ENCODE measurements around the gene MDGA2. TPM values are rescaled to one million over a fixed set of nuclear protein-coding genes. Genes with fewer than 3 reads are reported as not detected.

The MDGA2 gene
- total and polyA plus RNA-seq, 2 of the 8 experiments (the other 6 are each of a cell fraction or from before 2014, with no cell fraction given): 0.11 to 0.69 TPM

- ChIA-PET CTCF (ENCODE audit: partially characterized antibody) (no interaction called here), POLR2A (ENCODE audit: partially characterized antibody) (no interaction called here)
- no peak overlapping the region for H3K4ac ChIP-seq (replicated peaks; ENCODE audit: insufficient read length, low read depth, low read length)
- no peak overlapping the region for H3K4me3 ChIP-seq (ENCODE audit: extremely low read depth in 1 of 4, insufficient read depth in 2 of 4, low read depth in 3 of 4, low read length in 4 of 4)
- DNase-seq (ENCODE audit: low read depth in 1 of 2, low spot score in 2 of 2) (no peak), FAIRE-seq (no peak)
- H2BK20ac ChIP-seq (ENCODE audit: low read length): no peak overlapping the region
- no peak overlapping the region for H3K23ac ChIP-seq (ENCODE audit: insufficient read length)
- TF ChIP-seq CTBP2 (IDR thresholded peaks at IDR 0.05; ENCODE audit: borderline replicate concordance, insufficient read depth, insufficient read length, low read length) (no peak), RNF2 (IDR thresholded peaks at IDR 0.05; ENCODE audit: borderline replicate concordance, low read depth, low read length, missing control alignments, poor library complexity, severe bottlenecking) (no peak), CBX8 (IDR thresholded peaks at IDR 0.05; ENCODE audit: borderline replicate concordance, low read depth, low read length) (no peak), SP4 (IDR thresholded peaks at IDR 0.05; ENCODE audit: low read length) (no peak)
- no peak overlapping the region for H4K5ac ChIP-seq (ENCODE audit: insufficient read length, low read depth, low read length)
- H3K36me3 ChIP-seq (ENCODE audit: control insufficient read depth in 2 of 4, insufficient read depth in 4 of 4, low read length in 3 of 4): no peaks in the 10 kb centered on the region
- H2BK12ac ChIP-seq (ENCODE audit: low read depth, low read length): no peak overlapping the region
- 80% methylated on average over 1 of the region's 1 CpG; no CpG with 5 or more reads in 1 of the 2 experiments for WGBS, 2 experiments (ENCODE audit: extremely low coverage in 1 of 2, insufficient coverage in 1 of 2, insufficient read length in 1 of 2, insufficient replicate concordance in 2 of 2, low coverage in 1 of 2, low lambda C conversion rate in 2 of 2, missing lambda C conversion rate in 1 of 2)
- H3K79me2 ChIP-seq (ENCODE audit: control insufficient read depth in 1 of 2, insufficient read depth in 2 of 2, low read length in 2 of 2): no peaks in the 10 kb centered on the region
- H3K27ac ChIP-seq (ENCODE audit: low read depth, low read length): no peak overlapping the region
- no peak overlapping the region for H3K18ac ChIP-seq (ENCODE audit: extremely low read depth, low read length)
- H3K4me2 ChIP-seq (ENCODE audit: insufficient read depth in 1 of 2, low read depth in 2 of 2, low read length in 2 of 2): no peak overlapping the region
- no peaks in the 10 kb centered on the region for H3K23me2 ChIP-seq (ENCODE audit: low read depth, low read length)
- H4K20me1 ChIP-seq (replicated peaks in 1 of 2; ENCODE audit: control insufficient read depth in 1 of 2, insufficient read depth in 2 of 2, low read length in 2 of 2): no peaks in the 10 kb centered on the region
- H3K79me1 ChIP-seq (ENCODE audit: low read depth, low read length): no peaks in the 10 kb centered on the region
- H3K9me3 ChIP-seq (ENCODE audit: insufficient read depth in 2 of 2, low read depth in 1 of 2, low read length in 1 of 2): no peaks in the 10 kb centered on the region
- no peak overlapping the region for H4K91ac ChIP-seq (replicated peaks; ENCODE audit: insufficient read length, low read length)
- no peak overlapping the region for H2AFZ ChIP-seq (ENCODE audit: low read length)
- H2BK5ac ChIP-seq (ENCODE audit: low read depth, low read length): no peak overlapping the region
- no peak overlapping the region for H2BK15ac ChIP-seq (ENCODE audit: low read length)
- no peak overlapping the region for H3K56ac ChIP-seq (replicated peaks; ENCODE audit: insufficient read length, low read depth, low read length)
- H3K14ac ChIP-seq (ENCODE audit: insufficient read length): no peak overlapping the region
- H4K8ac ChIP-seq (ENCODE audit: extremely low read depth, insufficient read depth, low read length): no peak overlapping the region
- H2BK120ac ChIP-seq (replicated peaks; ENCODE audit: low read depth, low read length): no peak overlapping the region
- H3K9ac ChIP-seq (replicated peaks in 1 of 4; ENCODE audit: extremely low read depth in 1 of 4, low read depth in 3 of 4, low read length in 3 of 4): no peak overlapping the region
- H2AK5ac ChIP-seq (ENCODE audit: low read depth, low read length): no peak overlapping the region
- no peaks in the 10 kb centered on the region for H3K4me1 ChIP-seq (replicated peaks in 1 of 4; ENCODE audit: control insufficient read depth in 3 of 4, insufficient read depth in 4 of 4, low read length in 3 of 4)
- H3K27me3 ChIP-seq (replicated peaks in 1 of 4; ENCODE audit: control insufficient read depth in 3 of 4, extremely low read depth in 1 of 4, insufficient read depth in 3 of 4, low read length in 3 of 4): no peaks in the 10 kb centered on the region
These were observed 589.7 kb downstream of the MDGA2 start for GRCh38 chr14:47085678-47086077.

All from H1 (cell line).